GM12801 (cell line): ENCODE results near the gene DENND2D.

Source experiments
- CTCF ChIP-seq: IDR thresholded peaks from one replicate; pipeline ENCODE4 v1.5.1; 2011; ENCODE audit warnings: control low read depth; ENCODE audit not compliant: insufficient read length; ENCODE audit errors: extremely low read depth

Gene DENND2D

GRCh38 chr1:111179968-111180533 is 20.4 kb downstream of the DENND2D start:
- TF ChIP-seq CTCF: no peak

- no peak for TF ChIP-seq CTCF
Measured at GRCh38 chr1:111176678-111177077, 23.8 kb downstream of the DENND2D start.

GRCh38 chr1:111175349-111175748 is 25.1 kb downstream of the DENND2D start:
- TF ChIP-seq CTCF: no peak

GRCh38 chr1:111174070-111174469 is 26.4 kb downstream of the DENND2D start:
- no peak for TF ChIP-seq CTCF

GRCh38 chr1:111172463-111172862 is 28.0 kb downstream of the DENND2D start:
- TF ChIP-seq CTCF: no peak

- TF ChIP-seq CTCF: no peak
Measured at GRCh38 chr1:111164151-111164550, 36.3 kb downstream of the DENND2D start.

- no peak for TF ChIP-seq CTCF
Measured at GRCh38 chr1:111163363-111163762, 37.1 kb downstream of the DENND2D start.
